Panc1 (cell line): ENCODE data around the gene FCMR.
A peak's percentile ranks its signal among the peaks of the same experiment; 100 is the strongest.

ENCODE experiments used
- SIN3A ChIP-seq: IDR thresholded peaks from 2 replicates; pipeline ENCODE4 v1.6.1; 2012; ENCODE audit warnings: low read depth, mild to moderate bottlenecking, low read length, moderate library complexity, borderline replicate concordance; ENCODE audit not compliant: insufficient read depth
- TF ChIP-seq, protein P1 (sequence below): fragments of 450-650 bp; IDR thresholded peaks from 2 replicates; pipeline ENCODE4 v1.5.1; 2017; ENCODE audit warnings: mild to moderate bottlenecking

DNA sequence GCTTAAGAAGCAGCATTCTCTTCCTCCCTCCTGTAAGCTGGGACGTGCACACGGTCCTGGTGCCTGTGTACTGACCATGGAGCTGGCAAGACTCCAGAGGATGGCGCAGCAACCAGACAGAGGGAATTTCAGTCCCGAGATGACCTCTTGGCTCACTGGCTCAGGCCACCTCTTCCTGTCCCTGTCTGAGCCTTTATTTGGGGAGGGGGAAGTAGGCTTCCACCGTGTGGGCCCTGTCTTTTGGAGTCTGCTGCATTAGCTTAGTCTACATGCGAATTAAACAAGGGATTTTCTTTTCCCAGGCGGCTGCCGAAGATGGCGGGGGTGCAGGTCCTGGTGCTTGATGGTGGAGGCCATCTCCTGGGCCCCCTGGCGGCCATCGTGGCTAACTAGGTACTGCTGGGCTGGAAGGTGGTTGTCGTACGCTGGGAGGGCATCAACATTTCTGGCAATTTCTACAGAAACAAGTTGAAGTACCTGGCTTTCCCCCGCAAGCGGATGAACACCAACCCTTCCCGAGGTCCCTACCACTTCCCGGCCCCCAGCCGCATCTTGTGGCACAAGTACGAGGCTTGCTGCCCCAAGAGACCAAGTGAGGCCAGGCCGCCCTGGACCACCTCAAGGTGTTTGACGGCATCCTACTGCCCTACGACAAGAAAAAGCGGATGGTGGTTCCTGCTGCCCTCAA lies 14.3 kb downstream of the FCMR start:
- TF ChIP-seq, protein P1, sequence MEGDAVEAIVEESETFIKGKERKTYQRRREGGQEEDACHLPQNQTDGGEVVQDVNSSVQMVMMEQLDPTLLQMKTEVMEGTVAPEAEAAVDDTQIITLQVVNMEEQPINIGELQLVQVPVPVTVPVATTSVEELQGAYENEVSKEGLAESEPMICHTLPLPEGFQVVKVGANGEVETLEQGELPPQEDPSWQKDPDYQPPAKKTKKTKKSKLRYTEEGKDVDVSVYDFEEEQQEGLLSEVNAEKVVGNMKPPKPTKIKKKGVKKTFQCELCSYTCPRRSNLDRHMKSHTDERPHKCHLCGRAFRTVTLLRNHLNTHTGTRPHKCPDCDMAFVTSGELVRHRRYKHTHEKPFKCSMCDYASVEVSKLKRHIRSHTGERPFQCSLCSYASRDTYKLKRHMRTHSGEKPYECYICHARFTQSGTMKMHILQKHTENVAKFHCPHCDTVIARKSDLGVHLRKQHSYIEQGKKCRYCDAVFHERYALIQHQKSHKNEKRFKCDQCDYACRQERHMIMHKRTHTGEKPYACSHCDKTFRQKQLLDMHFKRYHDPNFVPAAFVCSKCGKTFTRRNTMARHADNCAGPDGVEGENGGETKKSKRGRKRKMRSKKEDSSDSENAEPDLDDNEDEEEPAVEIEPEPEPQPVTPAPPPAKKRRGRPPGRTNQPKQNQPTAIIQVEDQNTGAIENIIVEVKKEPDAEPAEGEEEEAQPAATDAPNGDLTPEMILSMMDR, result peak; percentile 72
- TF ChIP-seq SIN3A, result no peak
